HUES48 (cell line): Measurements from ENCODE around the gene RNF123.
A peak's percentile ranks its signal among the peaks of the same experiment; 100 is the strongest.

Experiments used
- H3K27ac ChIP-seq: one replicate; pipeline ENCODE4 v1.7.0; 2013; ENCODE audit warnings: low read depth, low read length, inconsistent platforms
- H3K27me3 ChIP-seq: 2 replicates; pipeline ENCODE4 v1.6.1; 2013; ENCODE audit warnings: mild to moderate bottlenecking, low read length; ENCODE audit not compliant: control insufficient read depth, insufficient read depth
- H3K36me3 ChIP-seq: 2 replicates; pipeline ENCODE4 v1.6.1; 2013; ENCODE audit warnings: low read length; ENCODE audit not compliant: control insufficient read depth, insufficient read depth
- H3K4me1 ChIP-seq: 2 replicates; pipeline ENCODE4 v1.6.1; 2013; ENCODE audit warnings: mild to moderate bottlenecking, low read length; ENCODE audit not compliant: control insufficient read depth, insufficient read depth
- H3K4me3 ChIP-seq: 2 replicates; pipeline ENCODE4 v1.5.1; 2013; ENCODE audit warnings: mild to moderate bottlenecking, low read depth, low read length
- H3K9ac ChIP-seq: 2 replicates; pipeline ENCODE4 v1.6.1; 2013; ENCODE audit warnings: mild to moderate bottlenecking, low read depth, low read length, moderate library complexity
- H3K9me3 ChIP-seq: 2 replicates; pipeline ENCODE4 v1.6.1; 2013; ENCODE audit warnings: low read length; ENCODE audit not compliant: control insufficient read depth, insufficient read depth

The RNF123 gene

GRCh38 chr3:49669352-49669751 is 20.0 kb upstream of the RNF123 start:
- Histone ChIP-seq H3K9me3 (no peaks in the 10 kb centered on the region), H3K9ac (no peak overlapping the region), H3K4me1 (peaks cover 3% of the 10 kb centered on the region; the same call in 1 of the 2 replicates), H3K4me3 (no peak overlapping the region), H3K36me3 (no peaks in the 10 kb centered on the region), H3K27me3 (no peaks in the 10 kb centered on the region), H3K27ac (no peak overlapping the region)

GRCh38 chr3:49670940-49671290 is 18.4 kb upstream of the RNF123 start:
- Histone ChIP-seq H3K9ac (no peak overlapping the region), H3K4me1 (peaks cover 6% of the 10 kb centered on the region; the same call in 1 of the 2 replicates), H3K27ac (no peak overlapping the region), H3K4me3 (no peak overlapping the region), H3K36me3 (peaks cover 7% of the 10 kb centered on the region), H3K9me3 (no peaks in the 10 kb centered on the region), H3K27me3 (no peaks in the 10 kb centered on the region)

- Histone ChIP-seq H3K36me3 (peaks cover 14% of the 10 kb centered on the region), H3K9ac (no peak overlapping the region), H3K4me3 (no peak overlapping the region), H3K27ac (no peak overlapping the region), H3K4me1 (peaks cover 6% of the 10 kb centered on the region; the same call in 1 of the 2 replicates), H3K9me3 (no peaks in the 10 kb centered on the region), H3K27me3 (no peaks in the 10 kb centered on the region)
Observed at GRCh38 chr3:49671291-49672288, 17.8 kb upstream of the RNF123 start.

GRCh38 chr3:49673121-49673714 is 16.1 kb upstream of the RNF123 start:
- peak overlapping the region; percentile 93 for H3K4me3 ChIP-seq
- no peaks in the 10 kb centered on the region for H3K27me3 ChIP-seq
- H3K27ac ChIP-seq, result peak overlapping the region; percentile 95
- H3K4me1 ChIP-seq, result peaks cover 6% of the 10 kb centered on the region; the same call in 1 of the 2 replicates
- peaks cover 30% of the 10 kb centered on the region for H3K36me3 ChIP-seq
- peak overlapping the region; percentile 54 for H3K9ac ChIP-seq
- H3K9me3 ChIP-seq, result no peaks in the 10 kb centered on the region

GRCh38 chr3:49673715-49674496 is 15.5 kb upstream of the RNF123 start, which contains the start of gene APEH:
TSS of gene APEH (plus strand) at chr3:49674351. CDS start at chr3:49674402, 51 bp downstream.
- H3K4me3 ChIP-seq, result peak within 1 kb of the TSS; percentile 93
- H3K27ac ChIP-seq, result peak within 1 kb of the TSS; percentile 95
- no peaks in the 10 kb centered on the region for H3K27me3 ChIP-seq
- H3K36me3 ChIP-seq, result peaks cover 37% of the 10 kb centered on the region
- H3K4me1 ChIP-seq, result 0 out of 2 replicates have a peak, but pooled peaks cover 3% of the 10 kb centered on the region
- peak within 1 kb of the TSS; percentile 77 for H3K9ac ChIP-seq
- no peaks in the 10 kb centered on the region for H3K9me3 ChIP-seq

- Histone ChIP-seq H3K27me3 (no peaks in the 10 kb centered on the region), H3K4me1 (0 out of 2 replicates have a peak, but pooled peaks cover 3% of the 10 kb centered on the region), H3K9ac (peak overlapping the region; percentile 77), H3K4me3 (peak overlapping the region; percentile 93), H3K36me3 (peaks cover 43% of the 10 kb centered on the region), H3K9me3 (no peaks in the 10 kb centered on the region), H3K27ac (peak overlapping the region; percentile 95)
Observed at GRCh38 chr3:49674497-49674983, 14.8 kb upstream of the RNF123 start.

- Histone ChIP-seq H3K4me1 (0 out of 2 replicates have a peak, but pooled peaks cover 3% of the 10 kb centered on the region), H3K27ac (no peak overlapping the region), H3K4me3 (no peak overlapping the region), H3K36me3 (peaks cover 57% of the 10 kb centered on the region), H3K9me3 (no peaks in the 10 kb centered on the region), H3K27me3 (no peaks in the 10 kb centered on the region), H3K9ac (no peak overlapping the region)
Observed at GRCh38 chr3:49675912-49676311, 13.4 kb upstream of the RNF123 start.

- Histone ChIP-seq H3K27ac (no peak overlapping the region), H3K9ac (no peak overlapping the region), H3K4me1 (no peaks in the 10 kb centered on the region), H3K4me3 (no peak overlapping the region), H3K9me3 (no peaks in the 10 kb centered on the region), H3K27me3 (no peaks in the 10 kb centered on the region), H3K36me3 (peaks cover 83% of the 10 kb centered on the region)
Observed at GRCh38 chr3:49680493-49681231, 8.7 kb upstream of the RNF123 start.

- H3K27me3 ChIP-seq, result no peaks in the 10 kb centered on the region
- H3K27ac ChIP-seq, result no peak overlapping the region
- no peak overlapping the region for H3K4me3 ChIP-seq
- no peaks in the 10 kb centered on the region for H3K4me1 ChIP-seq
- H3K9ac ChIP-seq, result no peak overlapping the region
- no peaks in the 10 kb centered on the region for H3K9me3 ChIP-seq
- H3K36me3 ChIP-seq, result peaks cover 78% of the 10 kb centered on the region
Observed at GRCh38 chr3:49681232-49681522, 8.2 kb upstream of the RNF123 start.

- Histone ChIP-seq H3K27ac (no peak overlapping the region), H3K4me3 (no peak overlapping the region), H3K36me3 (peaks cover 74% of the 10 kb centered on the region), H3K4me1 (no peaks in the 10 kb centered on the region), H3K9ac (no peak overlapping the region), H3K9me3 (no peaks in the 10 kb centered on the region), H3K27me3 (no peaks in the 10 kb centered on the region)
Observed at GRCh38 chr3:49681543-49681942, 7.8 kb upstream of the RNF123 start.
